GM15510 (cell line): ENCODE measurements around the gene FBXL17.

ENCODE experiments used
- POLR2A ChIP-seq: IDR thresholded peaks from 3 replicates; pipeline ENCODE4 v1.6.1; 2011; ENCODE audit warnings: borderline replicate concordance; ENCODE audit not compliant: insufficient read length; ENCODE audit errors: extremely low read depth

Gene FBXL17

GRCh38 chr5:108280960-108281569 is 100.8 kb downstream of the FBXL17 start:
- no peak for TF ChIP-seq POLR2A

DNA sequence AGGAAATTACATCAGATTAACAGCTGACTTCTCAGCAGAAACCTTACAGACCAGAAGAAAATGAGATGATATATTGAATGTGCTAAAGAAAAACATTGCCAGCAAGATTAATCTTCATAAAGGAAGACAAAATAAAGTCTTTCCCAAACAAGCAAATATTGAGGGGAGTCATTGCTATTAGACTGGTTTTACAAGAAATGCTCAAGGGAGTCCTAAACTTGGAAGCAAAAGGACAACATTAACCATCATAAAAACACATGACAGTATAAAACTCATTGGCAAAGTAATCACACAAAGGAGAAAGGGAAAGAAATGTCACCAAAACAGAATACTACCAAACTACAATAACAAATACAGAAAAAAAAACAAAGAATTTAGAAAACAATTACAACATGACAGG is 101.7 kb downstream of the FBXL17 start:
- no peak for TF ChIP-seq POLR2A

- TF ChIP-seq POLR2A, result no peak
Measured at GRCh38 chr5:108278285-108279240, 103.3 kb downstream of the FBXL17 start.

- no peak for TF ChIP-seq POLR2A
Measured at GRCh38 chr5:108276187-108277050, 105.5 kb downstream of the FBXL17 start.

DNA sequence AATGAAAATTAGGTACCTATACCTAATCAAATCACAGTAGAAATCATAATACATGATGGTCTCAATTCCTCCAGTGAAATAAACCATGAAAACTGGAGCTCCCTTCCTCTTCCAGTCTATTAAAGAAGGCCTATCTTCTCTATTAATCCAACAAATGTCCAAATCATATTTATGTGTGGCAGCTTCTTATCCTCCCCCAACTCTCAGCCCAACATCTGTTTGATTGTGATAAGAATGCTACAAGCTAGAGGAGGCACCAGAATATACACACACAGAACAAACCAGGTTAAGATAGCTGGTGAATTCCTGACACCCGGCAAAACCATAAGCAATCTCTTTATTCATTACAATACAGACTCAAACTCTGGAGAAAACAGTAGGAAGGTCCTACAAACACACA is 110.8 kb downstream of the FBXL17 start:
- no peak for TF ChIP-seq POLR2A

DNA sequence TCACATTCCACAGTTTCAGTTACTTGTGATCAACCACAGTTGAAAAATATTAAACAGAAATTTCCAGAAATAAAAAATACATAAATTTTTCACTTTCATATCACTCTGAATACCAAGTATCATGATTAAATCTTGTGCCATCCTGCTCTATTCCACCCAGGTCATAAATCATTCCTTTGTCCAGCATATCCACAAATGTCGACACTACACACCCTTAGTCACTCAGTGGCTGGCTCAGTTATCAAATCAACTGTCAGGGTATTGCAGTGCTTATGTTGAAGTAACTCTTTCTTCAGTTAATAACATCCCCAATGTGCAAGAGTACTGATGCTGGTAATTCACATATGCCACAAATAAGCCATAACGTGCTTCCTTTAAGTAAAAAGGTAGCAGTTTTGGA is 115.7 kb downstream of the FBXL17 start:
- TF ChIP-seq POLR2A, result no peak

DNA sequence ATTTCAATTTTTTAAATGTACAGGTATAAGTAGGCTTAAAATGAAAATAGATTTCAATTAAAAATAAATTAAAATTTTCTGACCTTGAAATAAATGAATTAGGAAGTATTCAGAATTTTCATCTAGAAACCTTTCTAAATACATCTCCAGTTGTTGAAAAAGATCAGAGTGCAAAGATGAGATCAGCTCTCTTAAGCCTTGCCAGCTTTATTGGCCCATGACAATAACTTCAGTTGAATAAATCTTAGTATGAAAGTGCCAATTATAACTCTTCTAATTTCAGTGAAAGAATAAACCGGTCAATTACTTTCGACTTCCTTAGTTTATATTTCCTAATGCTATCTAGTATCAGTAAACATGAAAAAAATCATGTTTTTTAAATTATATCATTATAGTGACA is 117.4 kb downstream of the FBXL17 start:
- no peak for TF ChIP-seq POLR2A

GRCh38 chr5:108263338-108263737 is 118.6 kb downstream of the FBXL17 start:
- TF ChIP-seq POLR2A, result no peak

GRCh38 chr5:108260858-108261170 is 121.1 kb downstream of the FBXL17 start:
- no peak for TF ChIP-seq POLR2A

- no peak for TF ChIP-seq POLR2A
Measured at GRCh38 chr5:108260117-108260857, 121.6 kb downstream of the FBXL17 start.

- TF ChIP-seq POLR2A, result no peak
Measured at GRCh38 chr5:108259306-108259705, 122.6 kb downstream of the FBXL17 start.

- no peak for TF ChIP-seq POLR2A
Measured at GRCh38 chr5:108257996-108258395, 123.9 kb downstream of the FBXL17 start.

- TF ChIP-seq POLR2A, result no peak
Measured at GRCh38 chr5:108255468-108255867, 126.4 kb downstream of the FBXL17 start.

DNA sequence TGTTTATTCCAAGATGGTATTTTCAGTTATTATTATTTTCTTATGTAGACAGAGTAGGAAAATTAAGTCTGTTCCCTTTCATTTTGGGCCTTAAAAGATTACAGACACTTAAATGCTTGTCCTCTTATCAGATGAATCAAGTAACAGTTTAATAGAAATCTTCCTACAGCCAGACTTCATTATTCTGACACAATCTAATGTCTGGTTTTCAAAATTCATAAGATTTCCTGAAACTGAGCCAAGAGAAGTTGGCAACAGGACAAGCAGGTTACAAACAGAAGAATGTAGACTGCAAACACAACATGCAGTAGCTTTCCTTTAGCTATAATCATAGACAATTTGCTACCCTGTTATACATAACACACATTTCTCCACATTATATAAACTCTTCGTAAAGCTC is 130.5 kb downstream of the FBXL17 start:
- no peak for TF ChIP-seq POLR2A
